ENCODE data around the gene ZNF471.

Gene ZNF471

GRCh38 chr19:56525214-56525860, 17.7 kb downstream of the ZNF471 start:
- no peak overlapping the region for H3K4me3 ChIP-seq (ENCODE audit: low read depth, low read length)
- H3K9ac ChIP-seq = no peak overlapping the region
- no peaks in the 10 kb centered on the region for H3K4me1 ChIP-seq
- H3K27ac ChIP-seq = no peak overlapping the region
- peaks cover 24% of the 10 kb centered on the region for H3K9me3 ChIP-seq (ENCODE audit: control insufficient read depth, low read length)
- H3K36me3 ChIP-seq (ENCODE audit: control insufficient read depth, insufficient read depth, low read length) = peaks cover 9% of the 10 kb centered on the region
- H3K27me3 ChIP-seq (ENCODE audit: control insufficient read depth, insufficient read depth, low read length) = no peaks in the 10 kb centered on the region
- H3K4me2 ChIP-seq (ENCODE audit: low read length) = no peak overlapping the region
- no peaks in the 10 kb centered on the region for H3K79me2 ChIP-seq
- TF ChIP-seq CTCF (IDR thresholded peaks at IDR 0.05) = no peak
- H2AFZ ChIP-seq = no peak overlapping the region

- H3K36me3 ChIP-seq (ENCODE audit: control insufficient read depth, insufficient read depth, low read length) = no peaks in the 10 kb centered on the region
- H3K9me3 ChIP-seq (ENCODE audit: control insufficient read depth, low read length) = no peaks in the 10 kb centered on the region
- no peaks in the 10 kb centered on the region for H3K79me2 ChIP-seq
- peak overlapping the region; percentile 93 for H2AFZ ChIP-seq
- no peak overlapping the region for H3K27ac ChIP-seq
- peak overlapping the region; percentile 98 for H3K4me3 ChIP-seq (ENCODE audit: low read depth, low read length)
- no peaks in the 10 kb centered on the region for H3K27me3 ChIP-seq (ENCODE audit: control insufficient read depth, insufficient read depth, low read length)
- no peak overlapping the region for H3K9ac ChIP-seq
- no peaks in the 10 kb centered on the region for H3K4me1 ChIP-seq
- peak overlapping the region; percentile 92 for H3K4me2 ChIP-seq (ENCODE audit: low read length)
- no peak for TF ChIP-seq CTCF (IDR thresholded peaks at IDR 0.05)
These were observed 29.8 kb downstream of the ZNF471 start for GRCh38 chr19:56537442-56537841.

- Histone ChIP-seq H2AFZ (peak overlapping the region; percentile 93), H3K36me3 (ENCODE audit: control insufficient read depth, insufficient read depth, low read length) (no peaks in the 10 kb centered on the region), H3K9ac (no peak overlapping the region), H3K27ac (peak overlapping the region; percentile 83), H3K79me2 (no peaks in the 10 kb centered on the region), H3K4me1 (no peaks in the 10 kb centered on the region), H3K9me3 (ENCODE audit: control insufficient read depth, low read length) (no peaks in the 10 kb centered on the region), H3K27me3 (ENCODE audit: control insufficient read depth, insufficient read depth, low read length) (no peaks in the 10 kb centered on the region), H3K4me3 (ENCODE audit: low read depth, low read length) (peak overlapping the region; percentile 98), H3K4me2 (ENCODE audit: low read length) (peak overlapping the region; percentile 92)
- TF ChIP-seq CTCF (IDR thresholded peaks at IDR 0.05) = no peak
These were observed 30.7 kb downstream of the ZNF471 start for GRCh38 chr19:56538254-56538760.

- peak within 1 kb of the TSS; percentile 93 for H2AFZ ChIP-seq
- H3K4me1 ChIP-seq = no peaks in the 10 kb centered on the region
- no peak for TF ChIP-seq CTCF (IDR thresholded peaks at IDR 0.05)
- H3K9me3 ChIP-seq (ENCODE audit: control insufficient read depth, low read length) = no peaks in the 10 kb centered on the region
- H3K79me2 ChIP-seq = no peaks in the 10 kb centered on the region
- H3K36me3 ChIP-seq (ENCODE audit: control insufficient read depth, insufficient read depth, low read length) = no peaks in the 10 kb centered on the region
- H3K27ac ChIP-seq = peak within 1 kb of the TSS; percentile 83
- peak within 1 kb of the TSS; percentile 92 for H3K4me2 ChIP-seq (ENCODE audit: low read length)
- H3K9ac ChIP-seq = no peak within 1 kb of the TSS
- H3K27me3 ChIP-seq (ENCODE audit: control insufficient read depth, insufficient read depth, low read length) = no peaks in the 10 kb centered on the region
- H3K4me3 ChIP-seq (ENCODE audit: low read depth, low read length) = peak within 1 kb of the TSS; percentile 98
These were observed 31.2 kb downstream of the ZNF471 start, which contains the start of gene ZFP28 for GRCh38 chr19:56538761-56539263. TSS of gene ZFP28 (plus strand) at chr19:56538948. CDS start at chr19:56539019, 71 bp downstream.

Data from parathyroid adenoma (tissue), 2 donors.